Neural cell (in vitro differentiated cells): ENCODE data around the gene LPCAT1.

ENCODE experiments used
- CTCF ChIP-seq: fragments of 450-650 bp; IDR thresholded peaks from 2 replicates; pipeline ENCODE4 v1.5.1; 2014; ENCODE audit warnings: antibody characterized with exemption, mild to moderate bottlenecking, moderate library complexity; ENCODE audit not compliant: poor library complexity, severe bottlenecking
- EZH2 ChIP-seq: fragments of 200-600, 300-800 bp; shearing (Covaris generic), sonication (generic); IDR thresholded peaks from 2 replicates; pipeline ENCODE4 v1.6.1; 2014; ENCODE audit warnings: antibody characterized with exemption, low read length, borderline replicate concordance, mild to moderate bottlenecking; ENCODE audit not compliant: insufficient read depth, poor library complexity, severe bottlenecking

GRCh38 chr5:1563617-1564181 lies 39.9 kb upstream of the LPCAT1 start:
- TF ChIP-seq EZH2 = no peak
- no peak for TF ChIP-seq CTCF
